ENCODE measurements around the gene CA12.
"Not testable (repeated sequence)": the region's sequence is repeated elsewhere in the genome, so short reads cannot be mapped to it uniquely, and the experiment has no call there.

Gene CA12

DNA sequence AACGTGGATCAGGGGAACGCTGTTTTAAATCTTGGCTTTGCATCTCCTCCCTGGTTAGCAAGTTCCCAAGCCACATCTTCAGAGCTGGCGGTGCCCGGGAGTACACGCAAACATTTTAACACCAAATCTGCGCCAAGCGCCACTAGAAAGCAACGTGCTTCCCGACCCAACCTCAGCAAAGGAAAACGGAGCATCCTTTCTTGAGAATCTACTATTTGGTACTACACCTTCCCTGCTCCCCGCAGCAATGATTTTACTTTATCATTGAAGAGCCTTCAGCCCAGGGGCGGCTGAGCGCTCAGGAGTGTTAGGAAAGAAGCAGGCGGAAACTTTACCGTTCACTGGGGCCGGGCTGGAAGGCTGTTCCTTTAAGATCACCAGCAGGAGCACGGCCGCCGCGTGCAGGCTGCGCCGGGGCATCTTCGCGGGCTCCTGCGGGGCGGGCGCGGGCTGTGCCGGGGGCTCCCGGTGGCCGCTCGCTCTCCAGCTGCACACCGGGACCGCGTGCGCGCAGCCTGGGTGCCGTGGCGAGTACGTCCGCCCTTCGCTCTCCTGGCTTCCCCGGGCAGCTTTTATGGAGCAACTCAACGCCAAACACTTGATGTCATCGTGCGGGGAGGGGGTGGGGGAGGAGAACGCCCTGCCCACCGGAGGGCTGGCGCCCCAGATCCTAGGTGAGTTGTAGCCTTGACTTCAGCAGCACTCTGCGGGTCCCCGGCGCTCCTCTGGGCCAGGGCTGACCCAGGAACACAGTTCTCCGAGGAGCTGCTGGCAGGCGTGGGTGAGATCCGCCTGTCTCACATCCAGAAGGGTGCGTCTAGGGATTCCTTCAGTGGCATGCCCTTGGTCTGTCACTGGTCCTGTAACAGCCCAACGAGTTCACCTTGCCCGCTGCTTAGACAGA is at the start of gene CA12:
CA12 (minus strand) TSS at position 546 of the 904 bp plus-strand sequence; CDS start at position 420, 126 bp downstream.
- in situ Hi-C loops (cut with MboI; ENCODE audit: low pct_unique_long_range_greater_than_20kb, low sequenced_read_pairs): no loop called here
- DNase-seq: no peak

DNA sequence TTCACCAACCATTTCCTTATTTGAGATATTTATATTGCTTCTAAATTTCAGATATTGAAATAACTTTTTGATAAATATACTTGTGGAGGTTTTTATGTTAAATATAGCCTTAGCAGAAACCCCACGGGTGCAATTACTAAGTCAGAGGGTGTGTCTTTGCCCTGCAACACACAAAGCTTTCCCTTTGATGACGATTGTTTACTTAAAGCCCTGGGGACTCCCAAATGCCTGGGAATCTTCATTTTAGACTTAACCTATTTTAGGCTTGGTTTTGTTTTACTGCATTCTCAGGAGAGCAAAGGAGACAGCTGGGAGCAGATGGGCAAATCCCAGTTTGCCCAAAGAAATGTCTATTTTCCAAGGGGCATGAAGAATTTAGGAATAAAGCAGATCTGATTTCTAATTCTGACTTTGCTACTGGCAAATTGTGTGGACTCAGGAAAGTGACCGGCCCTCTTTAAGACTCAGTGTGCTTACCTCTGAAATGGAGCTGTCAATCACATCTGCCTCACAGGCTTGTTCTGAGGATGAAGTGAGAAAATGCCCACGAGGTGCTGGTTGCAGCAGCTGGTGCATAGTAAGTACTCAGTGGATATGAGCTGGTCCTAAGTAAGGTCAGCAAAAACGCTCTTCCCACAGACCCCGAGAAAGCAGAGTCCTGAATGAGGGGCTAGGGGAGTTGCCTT is 49.3 kb upstream of the CA12 start:
- no peak for DNase-seq
- in situ Hi-C loops (cut with MboI; ENCODE audit: low pct_unique_long_range_greater_than_20kb, low sequenced_read_pairs): no loop called here

DNA sequence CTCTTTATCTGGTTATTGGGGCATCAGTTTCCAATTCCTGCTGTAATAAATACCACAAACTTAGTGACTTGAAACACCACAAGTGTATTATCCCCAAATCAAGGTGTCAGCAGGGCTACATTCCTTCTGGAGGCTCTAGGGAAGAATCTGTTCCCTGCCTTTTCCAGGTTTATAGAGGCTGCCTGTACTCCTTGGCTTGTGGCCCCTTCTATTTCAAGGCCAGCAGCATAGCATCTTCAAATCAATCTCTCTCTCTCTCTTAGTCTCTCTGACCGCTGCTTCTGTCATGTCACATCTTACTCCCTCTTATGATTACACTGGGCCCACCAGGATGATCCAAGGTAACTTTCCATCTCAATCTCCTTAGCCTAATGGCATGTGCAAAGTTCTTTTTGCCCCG is 44.9 kb upstream of the CA12 start:
- no peak for DNase-seq
- in situ Hi-C loops (cut with MboI; ENCODE audit: low pct_unique_long_range_greater_than_20kb, low sequenced_read_pairs): no loop called here

DNA sequence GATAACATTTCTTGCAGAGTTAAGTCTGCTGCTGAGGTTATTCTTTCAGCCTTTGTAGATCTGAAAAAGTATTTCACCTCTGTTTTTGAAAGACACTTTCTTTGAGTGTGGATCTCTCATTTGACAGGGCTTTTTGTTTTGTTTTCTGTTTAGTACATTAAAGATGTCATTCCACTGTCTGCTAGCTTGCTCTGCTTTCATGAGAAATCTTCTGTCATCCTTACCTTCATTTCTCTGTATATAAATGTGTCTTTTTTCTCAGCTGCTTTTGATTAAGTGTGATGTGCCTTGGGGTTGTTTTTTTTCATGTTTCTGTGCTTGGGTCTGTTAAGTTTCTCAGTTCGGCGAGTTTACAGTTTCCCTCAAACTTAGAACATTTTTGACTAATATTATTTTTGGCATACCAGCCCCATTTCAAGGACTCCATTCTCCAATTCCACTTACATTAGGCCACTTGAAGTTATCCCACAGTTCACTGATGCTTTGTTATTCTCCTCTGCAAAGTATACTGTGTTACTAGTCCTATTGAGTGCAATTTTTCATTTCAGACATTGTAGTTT is 43.9 kb upstream of the CA12 start:
- DNase-seq: no peak
- in situ Hi-C loops (cut with MboI; ENCODE audit: low pct_unique_long_range_greater_than_20kb, low sequenced_read_pairs): no loop called here

DNA sequence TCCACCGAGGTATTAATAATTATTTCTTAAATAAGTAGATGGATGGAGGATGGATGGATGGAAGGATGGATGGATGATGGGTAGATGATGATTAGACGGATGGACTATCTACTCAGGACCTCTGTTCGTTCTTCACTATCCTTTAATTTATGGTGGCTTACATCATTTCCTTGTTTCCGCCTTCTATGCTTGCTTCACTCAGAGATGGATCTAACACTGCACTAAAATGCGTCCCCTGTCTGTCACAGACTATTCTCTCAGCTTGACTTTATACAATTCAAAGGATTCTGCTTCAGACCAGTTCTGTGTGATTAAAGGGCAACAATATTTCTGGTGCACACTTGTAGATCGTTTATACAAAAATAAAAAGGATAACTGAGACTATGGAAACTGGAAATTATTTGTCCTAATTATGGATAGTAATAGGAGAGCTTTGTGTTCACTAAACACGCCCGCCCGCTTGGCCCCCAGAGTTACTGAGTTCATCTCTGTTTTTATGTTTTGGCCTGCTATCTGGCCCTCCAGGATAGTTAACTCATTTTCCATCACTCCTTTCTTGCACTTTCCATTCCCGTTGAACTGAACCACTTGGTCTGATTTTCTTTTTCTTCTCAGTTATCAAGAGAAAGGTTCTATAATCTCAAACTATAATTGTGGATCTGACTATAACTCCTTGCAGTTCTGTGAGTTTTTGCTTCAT is 41.4 kb upstream of the CA12 start:
- in situ Hi-C loops (cut with MboI; ENCODE audit: low pct_unique_long_range_greater_than_20kb, low sequenced_read_pairs): no loop called here

DNA sequence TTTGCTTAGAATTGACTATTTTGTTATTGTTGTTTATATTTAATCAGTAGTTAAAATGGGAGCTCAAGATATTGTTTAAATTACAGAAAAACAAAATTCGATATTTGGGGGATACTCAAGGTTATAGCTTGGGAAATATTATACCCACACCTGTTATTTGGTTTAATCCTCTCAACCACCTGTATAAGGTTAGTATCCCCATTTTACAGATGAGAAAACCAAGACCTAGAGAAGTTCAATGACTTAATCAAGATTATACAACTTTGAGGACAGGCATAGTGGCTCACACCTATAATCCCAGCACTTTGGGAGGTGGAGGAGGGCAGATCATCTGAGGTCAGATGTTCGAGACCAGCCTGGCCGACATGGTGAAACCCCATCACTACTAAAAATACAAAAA is 39.8 kb upstream of the CA12 start:
- in situ Hi-C loops (cut with MboI; ENCODE audit: low pct_unique_long_range_greater_than_20kb, low sequenced_read_pairs): no loop called here
- no peak for DNase-seq

More for the DNA sequence above, 41.4 kb upstream of the CA12 start:
- DNase-seq: no peak

DNA sequence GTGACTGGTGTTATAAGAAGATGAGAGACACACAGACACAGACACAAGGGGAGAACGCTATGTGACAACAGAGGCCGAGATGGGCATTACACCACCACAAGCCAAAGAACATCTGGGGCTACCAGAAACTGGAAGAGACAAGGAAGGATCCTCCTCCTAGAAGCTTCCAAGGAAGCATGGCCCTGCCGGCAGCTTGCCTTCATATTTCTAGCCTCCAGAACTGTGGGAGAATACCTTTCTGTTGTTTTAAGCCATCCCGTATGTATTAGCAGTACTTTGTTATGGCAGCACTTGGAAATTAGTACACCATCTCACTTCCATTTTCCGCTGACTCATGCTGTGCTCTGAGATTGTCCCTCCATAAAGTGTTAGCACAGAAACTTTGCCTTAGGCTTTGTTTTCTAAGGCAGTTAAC is 38.7 kb upstream of the CA12 start:
- DNase-seq: peak; percentile 56
- in situ Hi-C loops (cut with MboI; ENCODE audit: low pct_unique_long_range_greater_than_20kb, low sequenced_read_pairs): no loop called here

DNA sequence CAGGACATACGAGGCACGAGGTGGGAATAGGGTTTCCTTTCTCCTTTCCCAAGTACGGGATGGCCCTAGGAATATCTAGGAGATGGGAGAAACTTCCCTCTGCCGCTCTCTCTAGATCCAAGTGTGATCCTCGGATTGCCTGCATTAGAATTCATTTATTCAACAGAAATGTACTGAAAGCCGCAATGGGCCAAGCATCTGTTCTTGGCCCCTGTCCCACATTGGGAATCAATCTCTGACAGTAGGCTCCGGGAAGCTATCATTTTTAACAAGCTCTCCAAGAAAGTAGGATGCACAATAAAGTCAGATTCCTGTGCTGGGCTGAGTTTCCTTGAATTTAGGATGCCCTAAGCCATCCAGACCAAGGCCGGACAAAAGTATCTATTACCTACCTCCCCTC is 37.2 kb upstream of the CA12 start:
- DNase-seq: no peak
- in situ Hi-C loops (cut with MboI; ENCODE audit: low pct_unique_long_range_greater_than_20kb, low sequenced_read_pairs): no loop called here

DNA sequence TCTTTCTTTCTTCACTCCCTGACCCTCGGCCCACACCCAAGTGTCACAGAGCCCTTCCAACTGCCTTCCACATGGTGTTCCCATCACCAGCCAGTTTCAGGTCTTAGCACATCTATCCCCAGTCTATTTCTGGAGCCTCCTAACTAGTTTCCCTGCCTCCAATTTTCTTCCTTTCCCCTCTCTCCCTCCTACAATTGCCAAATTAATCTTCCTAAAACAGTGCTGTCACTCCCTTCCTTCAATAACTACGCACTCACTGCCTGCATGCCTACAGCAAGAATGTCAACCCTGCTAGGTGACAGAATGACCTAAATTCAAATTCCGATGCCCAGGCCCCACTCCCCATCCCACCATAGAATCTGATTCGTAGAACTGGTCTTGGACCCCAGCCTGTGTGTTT is 36.1 kb upstream of the CA12 start:
- no peak for DNase-seq
- in situ Hi-C loops (cut with MboI; ENCODE audit: low pct_unique_long_range_greater_than_20kb, low sequenced_read_pairs): no loop called here

DNA sequence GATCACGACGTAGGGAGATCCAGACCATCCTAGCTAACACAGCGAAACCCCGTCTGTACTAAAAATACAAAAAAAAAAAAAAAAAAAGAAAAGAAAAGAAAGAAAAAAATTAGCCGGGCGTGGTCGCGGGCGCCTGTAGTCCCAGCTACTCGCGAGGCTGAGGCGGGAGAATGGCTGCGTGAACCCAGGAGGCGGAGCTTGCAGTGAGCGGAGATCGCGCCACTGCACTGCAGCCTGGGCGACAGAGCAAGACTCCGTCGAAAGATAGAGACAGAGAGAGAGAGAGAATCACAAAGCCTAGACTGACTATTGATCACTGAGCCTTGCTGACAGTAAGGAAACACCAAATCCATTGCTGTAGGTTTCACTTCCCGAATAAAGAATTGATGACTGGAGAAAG is 35.6 kb upstream of the CA12 start:
- in situ Hi-C loops (cut with MboI; ENCODE audit: low pct_unique_long_range_greater_than_20kb, low sequenced_read_pairs); DNase-seq: not testable (repeated sequence)

DNA sequence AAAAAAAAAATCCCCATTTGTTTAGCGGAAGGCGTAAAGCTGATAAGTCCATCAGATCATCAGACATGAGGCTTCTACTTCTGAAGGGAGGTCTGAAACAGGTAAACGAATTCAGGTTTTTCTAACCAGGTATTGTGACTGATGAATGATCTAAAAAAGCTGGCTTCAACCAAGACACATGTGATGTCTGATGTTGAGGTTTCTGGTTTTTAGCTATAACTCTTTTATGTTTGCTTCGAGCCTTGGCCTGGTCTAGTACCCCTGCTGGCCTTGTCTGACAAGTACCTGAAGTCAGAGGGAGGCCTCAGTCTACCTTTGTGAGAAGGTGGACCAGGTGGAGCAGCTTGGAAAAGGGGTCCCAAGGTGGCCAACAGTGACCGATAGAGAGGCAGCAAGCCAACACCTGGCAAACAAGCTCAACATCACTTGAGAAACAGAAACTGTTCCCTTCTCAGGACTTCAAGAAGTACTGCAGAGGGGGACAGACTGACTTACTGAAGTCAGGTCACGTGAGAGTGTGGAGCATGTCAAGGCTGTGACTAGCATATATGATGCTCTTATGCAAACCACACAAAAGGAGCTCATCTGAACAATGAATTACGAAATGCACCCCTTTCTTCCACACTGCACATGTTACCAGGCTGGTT is 33.0 kb upstream of the CA12 start:
- in situ Hi-C loops (cut with MboI; ENCODE audit: low pct_unique_long_range_greater_than_20kb, low sequenced_read_pairs): no loop called here
- DNase-seq: no peak

DNA sequence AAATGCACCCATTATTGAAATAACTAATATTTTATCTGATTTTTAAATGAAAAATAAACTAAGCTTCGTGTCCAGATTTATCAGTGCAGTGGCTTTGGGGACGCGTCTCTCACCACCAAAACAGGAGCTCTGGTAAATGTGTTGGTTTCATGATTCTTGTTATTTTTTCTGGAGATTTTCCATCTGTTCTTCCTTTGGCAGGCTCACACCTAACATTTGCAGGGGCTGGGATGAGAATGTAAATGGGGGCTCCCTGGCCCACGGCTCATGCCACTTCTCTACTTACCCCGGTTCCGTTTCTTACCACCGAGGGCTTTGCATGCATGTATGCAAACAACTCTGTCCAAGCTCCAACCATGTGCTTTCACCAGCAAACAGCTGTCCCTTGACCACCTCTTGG is 30.9 kb upstream of the CA12 start:
- in situ Hi-C loops (cut with MboI; ENCODE audit: low pct_unique_long_range_greater_than_20kb, low sequenced_read_pairs): no loop called here
- DNase-seq: no peak

DNA sequence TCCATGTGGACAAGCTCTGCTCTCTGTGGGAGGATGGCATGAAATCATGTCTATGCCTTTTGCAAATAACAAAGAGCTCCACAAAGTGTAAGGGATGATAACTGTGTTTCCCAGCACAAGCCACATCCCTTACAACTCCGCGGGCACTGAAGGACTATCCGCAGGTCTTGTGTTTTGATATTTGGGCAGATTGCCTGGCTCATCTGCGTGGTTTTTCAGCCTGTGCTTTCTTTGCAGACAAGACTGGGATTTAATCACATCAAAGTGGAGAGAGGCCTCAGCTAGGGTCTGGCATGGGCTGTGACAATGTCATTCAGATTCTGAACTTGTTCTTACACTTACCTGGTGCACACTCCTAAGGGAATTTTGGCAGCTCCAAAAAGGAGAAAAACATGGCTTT is 30.2 kb upstream of the CA12 start:
- in situ Hi-C loops (cut with MboI; ENCODE audit: low pct_unique_long_range_greater_than_20kb, low sequenced_read_pairs): no loop called here
- DNase-seq: no peak

DNA sequence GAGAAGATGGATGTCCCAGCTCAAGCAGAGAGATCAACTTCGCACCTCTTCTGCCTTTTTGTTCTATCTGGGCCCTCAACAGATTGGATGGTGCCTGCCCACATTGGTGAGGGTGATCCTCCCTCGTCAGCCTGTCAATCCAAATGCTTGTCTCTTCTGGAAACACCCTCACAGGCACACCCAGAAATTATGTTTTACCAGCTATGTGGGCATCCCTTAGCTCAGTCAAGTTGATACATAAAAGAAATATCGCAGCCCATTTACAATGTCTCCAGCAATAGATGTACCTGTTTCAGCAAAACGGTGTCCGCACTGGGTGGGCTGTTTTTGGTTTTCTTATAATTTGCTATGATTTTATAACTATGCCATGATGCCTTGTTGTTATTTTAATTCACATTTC is 27.5 kb upstream of the CA12 start:
- DNase-seq: no peak
- in situ Hi-C loops (cut with MboI; ENCODE audit: low pct_unique_long_range_greater_than_20kb, low sequenced_read_pairs): no loop called here

DNA sequence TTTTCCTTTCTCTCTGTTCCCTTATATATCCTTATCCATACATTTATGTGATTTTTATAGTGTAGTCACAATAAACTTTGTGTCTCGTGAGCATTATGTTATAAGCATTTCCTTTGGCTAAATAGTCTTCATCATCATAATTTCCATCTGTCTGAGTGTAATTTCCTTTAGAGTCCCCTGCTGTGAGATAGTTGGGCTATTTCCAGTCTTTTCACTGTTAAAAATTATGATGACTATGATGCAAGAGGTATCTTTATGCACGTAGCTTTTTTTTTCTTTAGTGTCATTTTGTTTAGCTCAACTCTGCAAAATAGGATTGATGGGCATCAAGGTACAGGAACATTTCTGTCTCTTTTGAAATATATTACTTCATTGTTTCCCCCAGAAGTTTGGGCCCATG is 26.9 kb upstream of the CA12 start:
- in situ Hi-C loops (cut with MboI; ENCODE audit: low pct_unique_long_range_greater_than_20kb, low sequenced_read_pairs): no loop called here
- DNase-seq: no peak

DNA sequence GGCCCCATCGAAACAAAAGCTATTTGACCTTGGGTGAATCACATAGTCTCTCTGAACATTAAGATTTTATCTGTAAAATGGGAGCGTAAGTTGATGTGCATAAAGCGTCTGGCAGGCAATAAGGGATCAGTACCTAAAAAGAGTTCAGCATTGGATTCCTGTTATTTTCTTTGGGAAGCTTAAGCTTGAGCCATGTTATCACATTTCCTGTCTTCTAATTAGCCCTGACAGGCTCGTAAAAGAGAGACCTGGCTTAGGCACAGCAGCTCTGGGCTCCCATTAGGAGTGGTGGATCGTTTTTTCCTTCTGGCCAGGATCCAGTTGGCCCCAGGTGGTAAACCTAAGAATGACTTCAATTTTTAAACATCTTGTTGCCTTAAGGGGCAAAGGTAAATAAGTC is 26.0 kb upstream of the CA12 start:
- in situ Hi-C loops (cut with MboI; ENCODE audit: low pct_unique_long_range_greater_than_20kb, low sequenced_read_pairs): no loop called here
- DNase-seq: no peak

DNA sequence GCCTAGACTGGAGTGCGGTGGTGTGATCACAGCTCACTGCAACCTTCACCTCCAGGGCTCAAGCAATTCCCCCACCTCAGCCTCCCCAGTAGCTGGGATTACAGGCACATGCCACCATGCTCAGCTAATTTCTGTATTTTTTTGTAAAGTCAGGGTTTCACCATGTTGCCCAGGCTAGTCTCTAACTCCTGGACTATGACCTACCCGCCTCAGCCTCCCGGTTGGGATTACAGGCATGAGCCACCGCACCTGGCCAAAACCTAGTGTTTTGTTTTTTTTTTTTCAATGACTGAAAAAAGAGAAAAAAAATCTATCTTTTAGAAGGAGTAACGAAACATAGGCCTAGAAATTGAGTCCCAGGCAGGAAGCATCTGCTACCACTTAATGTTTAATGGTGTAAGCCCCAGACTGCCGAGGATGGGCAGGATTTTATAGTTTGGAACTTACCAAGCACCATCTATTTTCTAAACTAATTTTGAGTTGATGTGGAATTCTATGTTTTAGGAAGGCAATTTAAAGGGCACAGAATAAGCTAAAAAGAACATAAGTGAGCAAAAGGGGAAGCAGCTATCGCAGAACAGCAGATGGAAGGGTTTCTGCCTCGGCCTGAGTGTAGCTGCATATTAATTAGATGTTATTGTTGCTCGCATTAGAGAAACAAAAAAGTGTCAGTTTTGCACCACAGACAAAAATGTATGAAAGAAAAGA is 24.2 kb upstream of the CA12 start:
- peak; percentile 75 for DNase-seq
- in situ Hi-C loops (cut with MboI; ENCODE audit: low pct_unique_long_range_greater_than_20kb, low sequenced_read_pairs): no loop called here

DNA sequence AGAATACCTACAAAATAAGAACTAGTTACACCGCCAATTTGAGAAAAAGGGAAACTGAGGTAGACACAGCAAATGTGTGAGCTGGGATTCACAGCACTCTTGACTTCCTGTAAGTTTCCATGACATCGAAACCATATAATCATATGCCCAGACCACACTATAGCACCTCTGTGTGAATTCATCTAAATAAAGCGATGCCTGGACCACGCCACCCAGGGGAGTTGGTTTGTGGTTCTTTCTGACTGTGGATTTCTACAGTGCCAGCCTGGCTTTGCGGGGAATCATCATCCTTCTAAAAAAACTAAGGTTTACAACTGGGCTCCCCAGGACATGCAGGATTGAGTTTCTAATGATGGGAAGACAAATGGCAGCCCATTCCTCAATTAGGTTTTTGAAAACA is 23.5 kb upstream of the CA12 start:
- DNase-seq: no peak
- in situ Hi-C loops (cut with MboI; ENCODE audit: low pct_unique_long_range_greater_than_20kb, low sequenced_read_pairs): no loop called here
